Osteoblast (primary cell): Measurements from ENCODE around the gene RAMP3. TPM values are rescaled to one million over a fixed set of nuclear protein-coding genes. Genes with fewer than 3 reads are reported as not detected.

ENCODE experiments used
- DNase-seq: peaks from one replicate; pipeline ENCODE4 v3.0.0; 2011; ENCODE audit warnings: low spot score, mixed read lengths; ENCODE audit not compliant: insufficient read length; ENCODE audit errors: missing footprints
- H2AFZ ChIP-seq: 2 replicates; pipeline ENCODE4 v1.6.0; 2011; ENCODE audit warnings: mild to moderate bottlenecking, low read length
- H3K27ac ChIP-seq: 2 replicates; pipeline ENCODE4 v1.5.1; 2011; ENCODE audit warnings: mild to moderate bottlenecking, low read depth, low read length, moderate library complexity
- H3K27me3 ChIP-seq: 2 replicates; pipeline ENCODE4 v1.6.0; 2012; ENCODE audit warnings: mild to moderate bottlenecking, control low read depth, inconsistent platforms, low read length, moderate library complexity; ENCODE audit not compliant: insufficient read depth
- H3K36me3 ChIP-seq: 2 replicates; pipeline ENCODE4 v1.5.1; 2011; ENCODE audit warnings: mild to moderate bottlenecking, low read length, control low read depth, moderate library complexity; ENCODE audit not compliant: insufficient read depth
- H3K4me1 ChIP-seq: 2 replicates; pipeline ENCODE4 v1.5.1; 2011; ENCODE audit warnings: mild to moderate bottlenecking, low read length, control low read depth, moderate library complexity; ENCODE audit not compliant: insufficient read depth
- H3K4me2 ChIP-seq: 2 replicates; pipeline ENCODE4 v1.6.0; 2011; ENCODE audit warnings: mild to moderate bottlenecking, low read length; ENCODE audit not compliant: insufficient read depth
- H3K4me3 ChIP-seq: fragments of 200-600 bp; sonication (generic); 3 replicates; pipeline ENCODE4 v1.5.1; 2012; ENCODE audit warnings: mild to moderate bottlenecking, low read length, inconsistent platforms; ENCODE audit not compliant: insufficient read depth
- H3K79me2 ChIP-seq: 2 replicates; pipeline ENCODE4 v1.6.0; 2012; ENCODE audit warnings: mild to moderate bottlenecking, low read length, control low read depth, inconsistent platforms; ENCODE audit not compliant: insufficient read depth
- H3K9me3 ChIP-seq: 2 replicates; pipeline ENCODE4 v1.5.1; 2011; ENCODE audit warnings: low read depth, low read length, control low read depth
- H4K20me1 ChIP-seq: 2 replicates; pipeline ENCODE4 v1.6.0; 2012; ENCODE audit warnings: mild to moderate bottlenecking, low read length, control low read depth; ENCODE audit not compliant: insufficient read depth
- total RNA-seq: library from RNA; depleted of rRNA; stranded (reverse); fragments of >200 nt; gene quantifications from 2 replicates; pipeline ENCODE4 v1.2.3, GENCODE V29; 2012
- TF ChIP-seq, protein P1 (sequence below): IDR thresholded peaks from 2 replicates; pipeline ENCODE4 v1.5.1; 2011; ENCODE audit warnings: mild to moderate bottlenecking, low read depth, low read length, moderate library complexity; ENCODE audit errors: extremely low read depth

The RAMP3 gene
- total RNA-seq, 1 donor, result not detected

DNA sequence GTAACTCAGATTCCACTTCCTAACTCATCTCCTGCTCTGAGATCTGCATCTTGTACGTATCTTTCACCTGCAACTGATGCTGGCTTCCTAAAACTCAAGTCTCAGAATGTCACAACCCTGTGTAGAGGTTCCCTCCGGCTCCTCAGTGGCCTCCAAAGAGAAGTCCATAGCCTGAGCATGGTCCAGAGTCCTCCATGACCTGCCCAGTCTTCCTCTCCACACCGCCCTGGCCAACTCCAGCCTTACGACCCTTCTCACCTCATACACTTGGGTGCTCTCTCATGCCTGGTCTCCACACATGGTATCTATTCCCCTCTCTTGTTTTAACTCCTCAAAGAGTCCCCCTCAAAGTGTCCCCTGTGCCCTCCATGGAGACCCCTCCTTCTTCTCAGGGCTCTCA lies 41.9 kb downstream of the RAMP3 start:
- TF ChIP-seq, protein P1, sequence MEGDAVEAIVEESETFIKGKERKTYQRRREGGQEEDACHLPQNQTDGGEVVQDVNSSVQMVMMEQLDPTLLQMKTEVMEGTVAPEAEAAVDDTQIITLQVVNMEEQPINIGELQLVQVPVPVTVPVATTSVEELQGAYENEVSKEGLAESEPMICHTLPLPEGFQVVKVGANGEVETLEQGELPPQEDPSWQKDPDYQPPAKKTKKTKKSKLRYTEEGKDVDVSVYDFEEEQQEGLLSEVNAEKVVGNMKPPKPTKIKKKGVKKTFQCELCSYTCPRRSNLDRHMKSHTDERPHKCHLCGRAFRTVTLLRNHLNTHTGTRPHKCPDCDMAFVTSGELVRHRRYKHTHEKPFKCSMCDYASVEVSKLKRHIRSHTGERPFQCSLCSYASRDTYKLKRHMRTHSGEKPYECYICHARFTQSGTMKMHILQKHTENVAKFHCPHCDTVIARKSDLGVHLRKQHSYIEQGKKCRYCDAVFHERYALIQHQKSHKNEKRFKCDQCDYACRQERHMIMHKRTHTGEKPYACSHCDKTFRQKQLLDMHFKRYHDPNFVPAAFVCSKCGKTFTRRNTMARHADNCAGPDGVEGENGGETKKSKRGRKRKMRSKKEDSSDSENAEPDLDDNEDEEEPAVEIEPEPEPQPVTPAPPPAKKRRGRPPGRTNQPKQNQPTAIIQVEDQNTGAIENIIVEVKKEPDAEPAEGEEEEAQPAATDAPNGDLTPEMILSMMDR, result no peak
- no peak overlapping the region for H2AFZ ChIP-seq

DNA sequence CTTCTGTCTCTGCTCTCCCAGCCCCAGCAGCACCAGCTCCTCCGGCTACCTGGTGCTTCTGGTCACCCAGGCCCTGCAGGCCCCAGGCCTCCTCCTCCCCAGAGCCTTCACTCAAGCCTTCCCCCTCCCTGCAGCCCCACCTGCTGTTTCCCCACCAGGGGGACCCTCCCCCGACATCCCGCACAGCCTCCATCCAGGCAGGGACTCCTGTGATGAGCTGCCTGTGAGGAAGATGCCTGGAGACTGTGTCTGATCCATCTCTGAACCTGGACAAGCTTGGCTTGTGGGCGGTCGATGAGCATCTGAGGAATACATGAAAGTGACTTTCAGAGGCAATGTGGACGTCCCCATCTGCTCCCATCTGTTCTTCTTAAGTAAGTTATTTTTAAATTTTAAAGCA lies 45.0 kb downstream of the RAMP3 start:
- no peak for DNase-seq
- Histone ChIP-seq H3K27me3 (peaks cover 13% of the 10 kb centered on the region), H3K79me2 (no peaks in the 10 kb centered on the region), H3K4me1 (no peaks in the 10 kb centered on the region), H3K4me2 (no peak overlapping the region), H3K36me3 (no peaks in the 10 kb centered on the region), H3K4me3 (no peak overlapping the region), H3K9me3 (no peaks in the 10 kb centered on the region), H2AFZ (no peak overlapping the region), H4K20me1 (no peaks in the 10 kb centered on the region), H3K27ac (no peak overlapping the region)
- TF ChIP-seq, protein P1, result no peak

More for the DNA sequence above, 41.9 kb downstream of the RAMP3 start:
- Histone ChIP-seq H3K27me3 (peaks cover 7% of the 10 kb centered on the region), H3K4me3 (no peak overlapping the region), H3K4me1 (no peaks in the 10 kb centered on the region), H3K27ac (no peak overlapping the region), H3K4me2 (no peak overlapping the region), H3K79me2 (no peaks in the 10 kb centered on the region), H3K9me3 (no peaks in the 10 kb centered on the region), H3K36me3 (no peaks in the 10 kb centered on the region), H4K20me1 (no peaks in the 10 kb centered on the region)
- DNase-seq, result no peak

DNA sequence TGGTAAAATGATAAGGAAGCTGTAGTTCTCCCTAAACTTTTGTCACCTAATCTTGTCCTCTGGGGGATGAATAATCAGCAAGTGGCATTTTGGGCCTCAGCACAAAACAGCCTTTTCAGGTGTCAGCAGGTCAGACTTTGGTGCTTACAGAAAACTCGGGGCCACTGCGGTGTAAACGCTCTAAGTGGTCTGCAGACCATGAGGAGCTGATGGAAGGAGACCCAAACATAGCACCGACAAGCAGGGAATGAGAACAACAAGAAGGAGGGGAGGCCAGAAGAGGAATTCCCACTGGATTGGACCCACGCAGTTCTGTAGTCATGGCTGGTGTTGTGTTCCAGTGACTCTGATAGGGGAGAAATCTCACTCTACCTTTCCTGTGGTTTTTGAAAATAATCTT lies 45.4 kb downstream of the RAMP3 start:
- TF ChIP-seq, protein P1, result no peak
- Histone ChIP-seq H3K4me1 (no peaks in the 10 kb centered on the region), H3K79me2 (no peaks in the 10 kb centered on the region), H2AFZ (no peak overlapping the region), H3K27me3 (peaks cover 17% of the 10 kb centered on the region), H3K36me3 (no peaks in the 10 kb centered on the region), H3K4me3 (no peak overlapping the region), H4K20me1 (no peaks in the 10 kb centered on the region), H3K4me2 (no peak overlapping the region), H3K9me3 (no peaks in the 10 kb centered on the region), H3K27ac (no peak overlapping the region)
- DNase-seq, result no peak

DNA sequence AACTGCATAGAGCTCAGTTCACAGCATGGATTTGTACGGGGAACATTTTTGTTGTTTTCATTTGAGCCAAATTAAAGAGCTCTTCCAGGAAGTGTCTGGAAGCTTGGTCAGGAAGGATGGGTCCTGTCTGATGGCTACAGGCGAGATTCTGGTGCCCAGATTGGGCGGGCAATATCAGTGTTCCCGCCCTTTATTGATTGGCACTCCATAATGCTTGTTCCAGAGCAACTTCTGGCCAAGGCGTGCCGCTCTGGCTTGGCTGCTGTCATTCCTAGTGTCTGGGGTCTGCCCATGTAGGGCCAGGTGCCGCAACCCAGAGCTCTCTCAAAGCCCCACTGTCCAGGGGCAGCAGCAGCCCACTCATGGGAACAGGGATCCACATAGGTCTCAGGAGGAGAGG lies 45.9 kb downstream of the RAMP3 start:
- no peaks in the 10 kb centered on the region for H3K4me1 ChIP-seq
- H3K27me3 ChIP-seq, result peaks cover 22% of the 10 kb centered on the region
- H4K20me1 ChIP-seq, result no peaks in the 10 kb centered on the region
- H2AFZ ChIP-seq, result no peak overlapping the region
- H3K79me2 ChIP-seq, result no peaks in the 10 kb centered on the region
- no peaks in the 10 kb centered on the region for H3K36me3 ChIP-seq
- H3K27ac ChIP-seq, result no peak overlapping the region
- TF ChIP-seq, protein P1, result no peak
- no peak overlapping the region for H3K4me3 ChIP-seq
- DNase-seq, result no peak
- H3K9me3 ChIP-seq, result no peaks in the 10 kb centered on the region
- H3K4me2 ChIP-seq, result no peak overlapping the region
